Esophagus squamous epithelium (tissue), 5 donors: Measurements from ENCODE around the gene BAZ1A. TPM values are rescaled to one million over a fixed set of nuclear protein-coding genes. Genes with fewer than 3 reads are reported as not detected.
A peak's percentile ranks its signal among the peaks of the same experiment; 100 is the strongest.

ENCODE experiments used
- DNase-seq: peaks from one replicate; lab custom pipeline; 2025; lab: John Stamatoyannopoulos, UW
- H3K27ac ChIP-seq, 4 donors: fragments of 200-600 bp; sonication (generic); one replicate each; pipeline ENCODE4 v1.5.1; 2016 to 2019; ENCODE audit warnings: mild to moderate bottlenecking in 1 of 4
- H3K27me3 ChIP-seq, 4 donors: fragments of 200-600 bp; sonication (generic); 1 replicate in 3 of 4; 2 replicates in 1 of 4; pipeline versions ENCODE4 v1.5.1 to v1.6.0; 2017 to 2021; ENCODE audit warnings: antibody characterized with exemption in 1 of 4
- H3K36me3 ChIP-seq, 3 donors: fragments of 200-600 bp; sonication (generic); one replicate each; pipeline ENCODE4 v1.5.1; 2016 to 2019
- H3K4me1 ChIP-seq, 3 donors: fragments of 200-600 bp; sonication (generic); one replicate each; pipeline ENCODE4 v1.5.1; 2017 to 2019
- H3K4me3 ChIP-seq, 4 donors: fragments of 200-600 bp; sonication (generic); 1 replicate in 3 of 4; 2 replicates in 1 of 4; pipeline ENCODE4 v1.5.1; 2016 to 2019; ENCODE audit warnings: mild to moderate bottlenecking in 2 of 4, moderate library complexity in 1 of 4
- H3K9me3 ChIP-seq, 3 donors: fragments of 200-600 bp; sonication (generic); one replicate each; pipeline ENCODE4 v1.5.1; 2016 to 2019
- CTCF ChIP-seq, 6 experiments: fragments of 450-650 bp in 4 of 6; fragments of 200-600 bp in 2 of 6; sonication (generic) in 2 of 6; IDR thresholded peaks; one replicate each; pipeline ENCODE4 v1.5.1; 2016 to 2019; ENCODE audit warnings: antibody characterized with exemption in 6 of 6, mild to moderate bottlenecking in 4 of 6, moderate library complexity in 4 of 6
- POLR2A ChIP-seq, 4 donors: fragments of 450-650 bp; IDR thresholded peaks; one replicate each; pipeline ENCODE4 v1.6.1; 2017; ENCODE audit warnings: antibody characterized with exemption in 4 of 4, mild to moderate bottlenecking in 4 of 4, moderate library complexity in 3 of 4
- WGBS, 2 donors: methylation state at CpG; one replicate each; pipeline ENCODE4 v1.1.5; 2018; 5-methylcytosine and 5-hydroxymethylcytosine counted together
- intact Hi-C: fragments of 100-400 bp; cut with DNase I; formaldehyde crosslinking; loops from one replicate; pipeline ENCODE4 v1.15.0; 2022
- total RNA-seq, 4 donors: library from RNA; depleted of rRNA; stranded (reverse); fragments of >200 nt; gene quantifications; one replicate each; pipeline ENCODE4 v1.1.0, GENCODE V29; 2016
- donor health status: DM: yes; HTN: yes; CAD: no.

BAZ1A gene
- 10 to 100 TPM; 19.1 to 57.5 (median 53.8) TPM for total RNA-seq

DNA sequence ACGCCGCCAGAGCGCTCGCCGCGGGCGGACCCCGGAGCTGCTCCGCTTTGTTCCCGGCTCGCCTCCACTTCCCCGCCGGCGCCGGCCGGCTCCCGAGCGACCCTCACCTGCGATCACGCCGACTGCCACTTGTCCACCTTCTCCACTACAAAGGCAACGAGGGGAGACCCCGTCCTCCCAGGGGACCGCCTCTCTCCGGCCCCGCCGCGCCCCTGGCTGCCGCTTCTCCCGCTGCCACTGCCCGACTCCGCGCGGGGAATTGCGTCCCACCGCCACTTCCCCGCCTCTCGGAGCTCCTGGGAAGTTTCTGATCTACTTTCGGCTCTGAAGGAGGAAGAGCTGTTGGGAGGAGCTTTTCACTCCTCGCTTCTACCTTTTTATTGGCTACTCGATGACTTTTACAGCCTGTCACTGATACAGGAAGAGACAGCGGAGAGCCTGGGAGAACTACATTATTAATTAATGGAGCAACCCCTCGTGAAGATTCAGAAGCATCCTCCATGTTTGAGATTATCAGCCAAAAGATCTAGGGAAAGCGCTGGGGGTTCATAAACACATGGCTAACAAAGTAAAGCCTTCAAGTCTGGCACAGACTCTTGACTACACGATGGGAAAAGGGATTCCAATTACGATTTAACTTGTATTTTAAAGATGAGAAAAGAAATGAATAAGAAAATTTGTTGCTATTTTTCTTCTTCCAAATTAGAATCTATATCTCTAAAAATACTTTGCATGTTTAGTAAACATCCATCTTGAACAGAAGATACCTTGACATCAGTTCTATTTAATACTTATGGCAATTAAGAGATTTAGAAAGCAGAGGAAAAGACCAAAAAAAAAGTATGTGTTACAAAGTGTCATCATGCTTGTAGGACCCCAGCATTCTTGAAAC lies at the start of gene BAZ1A:
Gene BAZ1A (minus strand): TSS at position 330 of the 892 bp plus-strand sequence. CDS start 756 bp downstream, outside the sequence.
- Histone ChIP-seq H3K27ac (peak within 1 kb of the TSS; percentile 95 to 100 (median 99)), H3K4me3 (peak within 1 kb of the TSS; percentile 74 to 98 (median 82)), H3K27me3 (no peaks in the 10 kb centered on the region), H3K36me3 (peaks cover 0 to 6% (median 0%) of the 10 kb centered on the region in 3 donors), H3K9me3 (no peaks in the 10 kb centered on the region), H3K4me1 (peaks cover 6 to 30% (median 12%) of the 10 kb centered on the region in 3 donors)
- DNase-seq, result no peak
- TF ChIP-seq CTCF (IDR thresholded peaks at IDR 0.05) (peak in 2 of 6 experiments; percentile 26 to 38), POLR2A (IDR thresholded peaks at IDR 0.05) (peak in 3 of 4 donors; percentile 92 to 93 (median 92))
- intact Hi-C loops, result no loop called here
- WGBS, 2 donors, result 0 to 1% methylated on average over 36 to 40 of the region's 46 CpGs

DNA sequence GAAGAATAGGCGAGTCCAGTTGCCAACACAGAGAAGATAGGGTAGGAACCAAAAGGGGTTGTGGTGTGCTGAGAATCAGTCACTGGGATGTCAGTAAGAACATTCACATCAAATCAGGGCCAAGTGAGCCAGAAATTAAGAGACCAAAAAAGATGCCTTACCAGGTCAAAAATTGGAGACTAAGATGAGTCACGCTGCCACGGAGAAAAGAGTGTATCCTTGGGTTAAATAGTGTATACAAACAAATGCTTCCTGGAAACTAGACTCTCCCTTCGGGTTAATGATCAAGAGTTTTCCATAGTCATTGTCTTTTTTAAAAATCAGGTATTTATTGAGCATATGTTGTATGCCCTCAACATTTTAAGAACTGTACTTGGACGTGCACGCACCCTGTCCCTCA lies 45.2 kb upstream of the BAZ1A start:
- no peak for DNase-seq
- Histone ChIP-seq H3K9me3 (no peaks in the 10 kb centered on the region), H3K27me3 (no peaks in the 10 kb centered on the region), H3K36me3 (no peaks in the 10 kb centered on the region), H3K27ac (no peak overlapping the region), H3K4me3 (no peak overlapping the region), H3K4me1 (no peaks in the 10 kb centered on the region)
- WGBS, 2 donors, result 59 to 64% methylated on average over 6 of the region's 6 CpGs
- no peak for TF ChIP-seq CTCF (IDR thresholded peaks at IDR 0.05)
- TF ChIP-seq POLR2A (IDR thresholded peaks at IDR 0.05), result no peak
- intact Hi-C loops, result no loop called here

DNA sequence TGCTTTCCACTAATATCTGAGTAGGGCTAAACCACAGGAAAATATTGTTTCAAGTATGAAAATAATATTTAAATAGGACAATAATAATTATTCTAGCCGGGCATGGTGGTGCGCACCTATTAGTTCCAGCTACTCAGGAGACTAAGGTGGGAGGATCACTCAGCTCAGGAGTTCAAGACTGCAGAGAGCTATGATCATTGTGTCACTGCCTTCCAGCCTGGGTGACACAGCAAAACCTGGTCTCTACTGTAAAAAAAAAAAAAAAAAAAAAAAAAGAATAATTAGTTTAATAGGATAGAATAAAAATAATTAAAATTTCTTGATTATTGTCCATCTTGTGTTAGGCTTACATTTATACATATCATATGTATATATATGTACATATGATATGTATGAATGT lies 38.5 kb upstream of the BAZ1A start:
- no peaks in the 10 kb centered on the region for H3K27me3 ChIP-seq
- TF ChIP-seq CTCF (IDR thresholded peaks at IDR 0.05), result no peak
- TF ChIP-seq POLR2A (IDR thresholded peaks at IDR 0.05), result no peak
- H3K36me3 ChIP-seq, result no peaks in the 10 kb centered on the region
- no peaks in the 10 kb centered on the region for H3K4me1 ChIP-seq
- intact Hi-C loops, result no loop called here
- no peak overlapping the region for H3K27ac ChIP-seq
- no peaks in the 10 kb centered on the region for H3K9me3 ChIP-seq
- 88 to 89% methylated on average over 2 of the region's 2 CpGs for WGBS, 2 donors
- no peak overlapping the region for H3K4me3 ChIP-seq
- DNase-seq, result no peak

DNA sequence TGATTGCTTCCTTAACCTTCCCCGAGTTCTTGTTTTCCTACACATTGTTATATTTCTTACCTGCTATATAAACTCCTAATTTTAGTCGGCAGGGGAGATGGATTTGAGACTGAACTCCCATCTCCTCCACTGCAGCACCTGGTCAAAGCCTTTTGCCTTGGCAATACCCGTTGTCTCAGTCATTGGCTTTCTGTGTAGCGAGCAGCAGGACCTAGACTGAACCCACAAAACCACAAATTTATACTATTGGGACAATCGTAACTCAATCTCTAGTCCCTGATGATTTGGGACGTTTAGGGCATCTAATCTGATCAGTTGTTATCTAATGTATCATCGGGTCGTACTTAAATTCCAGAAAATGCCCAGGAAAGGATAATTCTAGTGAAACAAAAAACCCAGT lies 37.8 kb upstream of the BAZ1A start:
- DNase-seq, result no peak
- no peaks in the 10 kb centered on the region for H3K4me1 ChIP-seq
- no peaks in the 10 kb centered on the region for H3K9me3 ChIP-seq
- H3K4me3 ChIP-seq, result no peak overlapping the region
- no peaks in the 10 kb centered on the region for H3K36me3 ChIP-seq
- WGBS, 2 donors, result 68 to 75% methylated on average over 8 of the region's 8 CpGs
- intact Hi-C loops, result no loop called here
- H3K27ac ChIP-seq, result no peak overlapping the region
- no peak for TF ChIP-seq CTCF (IDR thresholded peaks at IDR 0.05)
- no peak for TF ChIP-seq POLR2A (IDR thresholded peaks at IDR 0.05)
- H3K27me3 ChIP-seq, result no peaks in the 10 kb centered on the region

- Histone ChIP-seq H3K36me3 (no peaks in the 10 kb centered on the region), H3K27ac (no peak overlapping the region), H3K4me3 (no peak overlapping the region), H3K27me3 (no peaks in the 10 kb centered on the region), H3K4me1 (no peaks in the 10 kb centered on the region), H3K9me3 (no peaks in the 10 kb centered on the region)
- intact Hi-C loops, result no loop called here
- WGBS, 2 donors, result 51 to 56% methylated on average over 3 of the region's 3 CpGs
- DNase-seq, result no peak
- no peak for TF ChIP-seq CTCF (IDR thresholded peaks at IDR 0.05)
- no peak for TF ChIP-seq POLR2A (IDR thresholded peaks at IDR 0.05)
These were observed 37.0 kb upstream of the BAZ1A start for GRCh38 chr14:34912182-34912581.
